GM12878 (cell line): Measurements from ENCODE around the gene PIWIL1. TPM values are rescaled to one million over a fixed set of nuclear protein-coding genes. Genes with fewer than 3 reads are reported as not detected.

Experiments
- ATAC-seq: fragments of 200-7000 bp; cut with Tn5 transposase; 3 replicates; pipeline ENCODE4 v1.9.1; 2020; ENCODE audit warnings: mild to moderate bottlenecking, moderate library complexity
- BruUV-seq: library from RNA; stranded (reverse); fragments of 400-500 nt; replicated peaks from 2 replicates; lab custom pipeline; 2021; lab: Mats Ljungman, UMichigan
- CTCF ChIA-PET: fragments of 300-600 bp; sonication (Branson Sonifier 250); formaldehyde crosslinking; extraction: SDS; loops from one replicate; lab custom pipeline; 2021; ENCODE audit warnings: inconsistent platforms; lab: Yijun Ruan, JAX
- POLR2A ChIA-PET: fragments of 350-600 bp; formaldehyde crosslinking; extraction: SDS; loops from one replicate; lab custom pipeline; 2021; ENCODE audit warnings: inconsistent platforms; lab: Charles Lee
- RAD21 ChIA-PET: fragments of 300-600 bp; sonication (Branson Sonifier 250); formaldehyde crosslinking; loops from one replicate; lab custom pipeline; 2023; ENCODE audit warnings: antibody characterized with exemption; ENCODE audit not compliant: unreplicated experiment; lab: Charles Lee
- SMC1A ChIA-PET: fragments of 300-600 bp; sonication (Branson Sonifier 250); formaldehyde crosslinking; loops from one replicate; lab custom pipeline; 2023; ENCODE audit not compliant: unreplicated experiment, uncharacterized antibody; lab: Charles Lee
- DNase-seq: peaks from one replicate; pipeline ENCODE4 v3.0.0-alpha.2; 2011; ENCODE audit warnings: low read depth, low spot score
- FAIRE-seq: peaks from 3 replicates; lab custom pipeline; 2011; peaks lifted over from hg19 to GRCh38; lab: Jason Lieb, UNC
- H2AFZ ChIP-seq: 2 replicates; pipeline ENCODE4 v1.6.0; 2011; ENCODE audit warnings: low read depth, low read length, control low read depth; ENCODE audit not compliant: control insufficient read depth
- H3K27ac ChIP-seq: 2 replicates; pipeline ENCODE4 v1.5.1; 2011; ENCODE audit warnings: control low read depth; ENCODE audit not compliant: control insufficient read depth, insufficient read depth
- H3K27me3 ChIP-seq, 2 experiments: replicated peaks in 1 of 2; 2 replicates each; pipeline versions ENCODE4 v1.6.0 to v1.6.1; 2011; ENCODE audit warnings: low read length in 1 of 2; ENCODE audit not compliant: control insufficient read depth in 2 of 2, insufficient read depth in 2 of 2
- H3K36me3 ChIP-seq, 2 experiments: 2 replicates each; pipeline ENCODE4 v1.5.1; 2011; ENCODE audit warnings: low read length in 1 of 2; ENCODE audit not compliant: control insufficient read depth in 2 of 2, insufficient read depth in 2 of 2
- H3K4me1 ChIP-seq: 2 replicates; pipeline ENCODE4 v1.6.1; 2011; ENCODE audit warnings: mild to moderate bottlenecking, low read length, moderate library complexity, mixed read lengths; ENCODE audit not compliant: control insufficient read depth, insufficient read depth
- H3K4me2 ChIP-seq: 2 replicates; pipeline ENCODE4 v1.6.0; 2011; ENCODE audit warnings: control low read depth; ENCODE audit not compliant: control insufficient read depth, insufficient read depth
- H3K4me3 ChIP-seq: fragments of 200-600 bp; sonication (generic); 2 replicates; pipeline ENCODE4 v1.5.1; 2016
- H3K79me2 ChIP-seq: 2 replicates; pipeline ENCODE4 v1.6.0; 2011; ENCODE audit warnings: low read length; ENCODE audit not compliant: control insufficient read depth, insufficient read depth
- H3K9ac ChIP-seq: 2 replicates; pipeline ENCODE4 v1.8.0; 2011; ENCODE audit warnings: low read length, control low read depth, mixed read lengths; ENCODE audit not compliant: control insufficient read depth, insufficient read depth
- H3K9me3 ChIP-seq: replicated peaks from 3 replicates; pipeline ENCODE4 v1.5.1; 2011; ENCODE audit warnings: mild to moderate bottlenecking, low read length; ENCODE audit not compliant: control insufficient read depth, insufficient read depth
- H4K20me1 ChIP-seq: 2 replicates; pipeline ENCODE4 v1.6.0; 2011; ENCODE audit not compliant: control insufficient read depth, insufficient read depth
- CBFB ChIP-seq: IDR thresholded peaks from 2 replicates; pipeline ENCODE4 v1.6.1; 2016; ENCODE audit warnings: antibody characterized with exemption, low read depth
- CHD2 ChIP-seq: IDR thresholded peaks from 2 replicates; pipeline ENCODE4 v1.6.1; 2011; ENCODE audit warnings: low read depth, low read length, improper control_type of control experiment, borderline replicate concordance
- DPF2 ChIP-seq: fragments of 450-650 bp; IDR thresholded peaks from 2 replicates; pipeline ENCODE4 v1.6.1; 2017; ENCODE audit warnings: mild to moderate bottlenecking
- E2F8 ChIP-seq: fragments of 450-650 bp; IDR thresholded peaks from 2 replicates; pipeline ENCODE4 v1.6.1; 2018; ENCODE audit warnings: mild to moderate bottlenecking, low read depth, moderate library complexity; ENCODE audit not compliant: partially characterized antibody
- IRF4 ChIP-seq: IDR thresholded peaks from 2 replicates; pipeline ENCODE4 v1.6.1; 2011; ENCODE audit warnings: low read depth, low read length
- MEF2B ChIP-seq: fragments of 450-650 bp; IDR thresholded peaks from 2 replicates; pipeline ENCODE4 v1.6.1; 2018; ENCODE audit warnings: mild to moderate bottlenecking, moderate library complexity; ENCODE audit not compliant: partially characterized antibody, poor library complexity, severe bottlenecking
- MYB ChIP-seq: fragments of 150-350 bp; IDR thresholded peaks from 2 replicates; pipeline ENCODE4 v1.6.1; 2014; ENCODE audit warnings: mild to moderate bottlenecking, low read depth, low read length, borderline replicate concordance
- NBN ChIP-seq: fragments of 450-650 bp; IDR thresholded peaks from 2 replicates; pipeline ENCODE4 v1.6.1; 2016
- NFYB ChIP-seq: IDR thresholded peaks from 2 replicates; pipeline ENCODE4 v1.6.1; 2011; ENCODE audit warnings: low read depth, mild to moderate bottlenecking, low read length, improper control_type of control experiment, moderate library complexity; ENCODE audit not compliant: insufficient read depth
- RUNX3 ChIP-seq: IDR thresholded peaks from 2 replicates; pipeline ENCODE4 v1.6.1; 2012; ENCODE audit warnings: low read length, inconsistent platforms
- SKIL ChIP-seq: fragments of 450-650 bp; IDR thresholded peaks from 2 replicates; pipeline ENCODE4 v1.6.1; 2017; ENCODE audit warnings: mild to moderate bottlenecking, low read depth, inconsistent platforms; ENCODE audit not compliant: poor library complexity, severe bottlenecking
- STAT3 ChIP-seq: IDR thresholded peaks from 2 replicates; pipeline ENCODE4 v1.6.1; 2011; ENCODE audit warnings: low read depth, low read length, improper control_type of control experiment
- SUZ12 ChIP-seq: fragments of 200-600 bp; sonication (generic); IDR thresholded peaks from one replicate; pipeline ENCODE4 v1.6.1; 2018; ENCODE audit warnings: antibody characterized with exemption, mild to moderate bottlenecking; ENCODE audit not compliant: unreplicated experiment
- USF2 ChIP-seq: IDR thresholded peaks from 2 replicates; pipeline ENCODE4 v1.6.1; 2011; ENCODE audit warnings: low read depth, low read length, improper control_type of control experiment, borderline replicate concordance
- ZBTB33 ChIP-seq: fragments of 450-650 bp; IDR thresholded peaks from 2 replicates; pipeline ENCODE4 v1.6.1; 2017; ENCODE audit warnings: mild to moderate bottlenecking
- ZNF24 ChIP-seq: fragments of 450-650 bp; IDR thresholded peaks from 2 replicates; pipeline ENCODE4 v1.6.1; 2017; ENCODE audit warnings: antibody characterized with exemption, mild to moderate bottlenecking
- ZNF622 ChIP-seq: fragments of 450-650 bp; IDR thresholded peaks from 2 replicates; pipeline ENCODE4 v1.6.1; 2017; ENCODE audit warnings: mild to moderate bottlenecking, inconsistent platforms
- ZSCAN29 ChIP-seq: fragments of 450-650 bp; IDR thresholded peaks from 2 replicates; pipeline ENCODE4 v1.6.1; 2017; ENCODE audit warnings: mild to moderate bottlenecking, moderate library complexity
- WGBS: methylation state at CpG from one replicate; pipeline ENCODE4 v1.1.6; 2016; ENCODE audit warnings: low lambda C conversion rate; ENCODE audit not compliant: insufficient replicate concordance, insufficient coverage; ENCODE audit errors: missing lambda C conversion rate; 5-methylcytosine and 5-hydroxymethylcytosine counted together
- in situ Hi-C: fragments of 300-500 bp; cut with MboI; formaldehyde crosslinking; loops from 9 replicates; pipeline ENCODE4 v1.14.3; 2018; ENCODE audit warnings: mixed read lengths
- intact Hi-C: fragments of 100-400 bp; cut with micrococcal nuclease; formaldehyde crosslinking; loops from one replicate; pipeline ENCODE4 v1.14.2; 2022; ENCODE audit not compliant: unreplicated experiment
- polyA plus RNA-seq, 11 experiments: library from polyadenylated mRNA; depleted of rRNA in 4 of 11; unstranded in 6 of 11; stranded (reverse) in 5 of 11; fragments of >200 nt; fragmentation: Nextera tagmentation in 4 of 11; fragmentation: Illumina TruSeq in 1 of 11; extraction: Ambion mirVana in 4 of 11; extraction: Trizol in 1 of 11; gene quantifications; 1 replicate in 1 of 11; 2 replicates in 10 of 11; pipeline versions ENCODE4 v1.2.1 to v1.2.3, GENCODE V29; 2011 to 2016; ENCODE audit warnings: inconsistent platforms in 2 of 11, missing spikeins in 2 of 11, low read depth in 1 of 11
- total RNA-seq, 4 experiments: library from RNA; depleted of rRNA in 3 of 4; stranded (reverse); fragments of >200 nt in 3 of 4; fragmentation: Illumina TruSeq in 1 of 4; extraction: Trizol in 1 of 4; gene quantifications; 2 replicates each; pipeline versions ENCODE4 v1.2.1 to v1.2.3, GENCODE V29; 2013 to 2021

Gene PIWIL1
- total and polyA plus RNA-seq, 10 of the 15 experiments (the other 5 are each of a cell fraction or from before 2014, with no cell fraction given), result not detected

- TF ChIP-seq E2F8 (no peak), CBFB (no peak), CHD2 (no peak), USF2 (no peak)
These were observed 49.0 kb upstream of the PIWIL1 start (continued) for GRCh38 chr12:130288691-130289090.

GRCh38 chr12:130290114-130290513 is 47.6 kb upstream of the PIWIL1 start:
- FAIRE-seq (no peak), DNase-seq (no peak), ATAC-seq (no peak)
- no peaks in the 10 kb centered on the region for H3K4me1 ChIP-seq
- intact Hi-C loops (no loop called here), in situ Hi-C loops (no loop called here)
- no peaks in the 10 kb centered on the region for H4K20me1 ChIP-seq
- ChIA-PET POLR2A (no interaction called here), SMC1A (no interaction called here), CTCF (no interaction called here), RAD21 (no interaction called here)
- no TSS peak for BruUV-seq
- no peaks in the 10 kb centered on the region for H3K36me3 ChIP-seq
- H3K4me3 ChIP-seq, result no peak overlapping the region
- H3K27ac ChIP-seq, result no peak overlapping the region
- H3K27me3 ChIP-seq, result no peaks in the 10 kb centered on the region
- H3K4me2 ChIP-seq, result no peak overlapping the region
- H3K9ac ChIP-seq, result no peak overlapping the region
- WGBS, result 0% methylated on average over 1 of the region's 1 CpG
- TF ChIP-seq IRF4, result no peak
- no peak for TF ChIP-seq STAT3
- no peak for TF ChIP-seq NBN
- no peak for TF ChIP-seq ZBTB33
- no peak for TF ChIP-seq SKIL
- TF ChIP-seq MEF2B, result no peak
- TF ChIP-seq NFYB, result no peak
- TF ChIP-seq ZNF24, result no peak
- no peak for TF ChIP-seq SUZ12
- no peak for TF ChIP-seq MYB
- no peak for TF ChIP-seq ZNF622
- no peak for TF ChIP-seq DPF2
- TF ChIP-seq RUNX3, result no peak
- no peak for TF ChIP-seq ZSCAN29
- H2AFZ ChIP-seq, result no peak overlapping the region
- H3K79me2 ChIP-seq, result no peaks in the 10 kb centered on the region
- H3K9me3 ChIP-seq, result no peaks in the 10 kb centered on the region
